ENCODE results near the gene ERG.

- TF ChIP-seq CTCF (IDR thresholded peaks at IDR 0.05; ENCODE audit: control extremely low read depth in 1 of 3, insufficient read depth in 1 of 3, low read depth in 1 of 3, low read length in 3 of 3) (no peak), TBP (IDR thresholded peaks at IDR 0.05; ENCODE audit: low read depth, low read length) (no peak), NRF1 (IDR thresholded peaks at IDR 0.05; ENCODE audit: low read depth, low read length) (no peak), MAX (IDR thresholded peaks at IDR 0.05) (no peak), EP300 (IDR thresholded peaks at IDR 0.05; ENCODE audit: borderline replicate concordance in 1 of 2, low read depth in 2 of 2, low read length in 2 of 2) (no peak), SIN3A (conservative IDR thresholded peaks at IDR 0.05 in 1 of 2, IDR thresholded peaks at IDR 0.05 in 1 of 2; ENCODE audit: low read depth in 1 of 2, low read length in 2 of 2) (no peak), EGR1 (IDR thresholded peaks at IDR 0.05; ENCODE audit: borderline replicate concordance, low read depth, low read length) (no peak), SP1 (IDR thresholded peaks at IDR 0.05; ENCODE audit: low read depth, low read length) (no peak), ZNF274 (IDR thresholded peaks at IDR 0.05; ENCODE audit: borderline replicate concordance, extremely low read depth, low read length) (no peak)
Measured at GRCh38 chr21:38356883-38357625, 141.2 kb downstream of the ERG start.

Measured in H1 (cell line).